GM19240 (cell line): ENCODE measurements around the gene HDAC9.

Source experiments
- DNase-seq: peaks from one replicate; pipeline ENCODE4 v3.0.0; 2011; ENCODE audit warnings: low spot score; ENCODE audit not compliant: insufficient read length

HDAC9 gene

DNA sequence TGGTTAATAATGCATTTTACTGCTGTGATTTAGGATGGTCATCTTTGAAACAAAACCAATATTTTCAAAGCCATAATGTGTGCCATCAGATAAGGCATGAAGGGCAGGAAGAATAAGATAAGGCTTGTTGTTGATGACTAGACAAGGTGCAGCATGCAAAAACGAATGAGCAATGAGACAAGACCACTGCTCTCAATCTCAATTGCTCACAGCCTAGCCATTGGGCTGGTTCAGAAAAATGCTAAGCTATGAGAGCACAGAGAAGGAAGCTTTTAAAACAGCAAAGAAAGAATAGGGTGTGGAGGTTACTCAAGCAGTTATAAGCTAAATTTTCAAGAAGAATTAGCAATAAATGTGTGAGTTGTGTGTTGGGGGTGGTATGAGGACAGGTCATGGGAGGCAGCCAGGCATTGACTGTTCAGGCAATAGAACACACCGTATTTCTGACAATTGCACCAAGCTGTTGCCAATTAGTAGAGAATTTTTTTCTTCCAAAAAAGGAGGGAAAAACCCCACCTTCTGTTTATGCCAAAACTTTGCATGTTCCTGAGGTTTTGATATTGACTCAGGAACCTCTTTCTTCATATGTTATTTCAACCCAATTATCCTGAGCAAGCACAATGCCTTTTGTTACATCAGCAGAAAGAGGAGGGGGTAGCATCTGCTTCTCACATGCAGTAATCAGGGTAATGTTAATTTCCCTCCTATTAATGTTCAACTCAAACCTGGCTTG, 276.5 kb downstream of the HDAC9 start:
- no peak for DNase-seq

DNA sequence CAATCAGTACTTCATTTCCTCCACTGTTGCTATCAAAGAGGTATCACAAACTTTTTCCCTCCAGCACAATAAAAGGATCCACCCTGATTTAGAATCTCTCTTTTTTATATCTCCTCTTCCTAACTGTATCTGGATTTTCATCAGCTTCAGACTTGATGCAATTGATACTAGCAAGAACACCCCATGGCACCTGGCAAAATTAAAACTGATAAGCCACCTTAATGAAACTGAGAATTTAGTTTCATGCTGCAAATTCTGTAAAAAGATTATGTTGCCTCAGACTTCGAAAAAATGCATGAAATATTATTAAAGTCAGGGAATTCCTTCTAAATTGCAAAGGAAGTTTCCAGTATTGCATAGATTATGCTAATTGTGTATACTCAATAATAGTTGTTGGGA, 277.0 kb downstream of the HDAC9 start:
- DNase-seq, result no peak

GRCh38 chr7:18777314-18777713, 281.8 kb downstream of the HDAC9 start:
- no peak for DNase-seq

DNA sequence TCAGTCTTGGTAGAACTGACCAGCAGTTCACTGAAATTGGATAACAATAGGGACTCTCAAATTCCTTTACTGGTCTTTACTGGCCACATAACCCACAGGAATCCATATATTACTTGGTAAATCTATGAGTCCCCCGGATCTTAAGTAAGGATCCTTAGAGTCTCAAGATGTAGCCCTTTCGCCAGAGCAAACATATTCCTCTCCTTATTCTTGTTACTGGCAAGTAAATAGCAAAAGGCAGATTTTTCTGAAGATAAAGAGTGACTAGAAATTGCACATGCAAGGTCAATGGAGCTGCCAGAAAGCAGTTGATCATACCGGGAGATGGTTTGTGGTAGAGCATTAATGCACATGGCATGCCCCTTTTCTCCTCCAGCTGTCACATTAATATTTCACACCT, 283.0 kb downstream of the HDAC9 start:
- DNase-seq, result no peak

GRCh38 chr7:18780266-18780665, 284.7 kb downstream of the HDAC9 start:
- DNase-seq, result no peak

GRCh38 chr7:18780938-18781337, 285.4 kb downstream of the HDAC9 start:
- DNase-seq, result no peak

DNA sequence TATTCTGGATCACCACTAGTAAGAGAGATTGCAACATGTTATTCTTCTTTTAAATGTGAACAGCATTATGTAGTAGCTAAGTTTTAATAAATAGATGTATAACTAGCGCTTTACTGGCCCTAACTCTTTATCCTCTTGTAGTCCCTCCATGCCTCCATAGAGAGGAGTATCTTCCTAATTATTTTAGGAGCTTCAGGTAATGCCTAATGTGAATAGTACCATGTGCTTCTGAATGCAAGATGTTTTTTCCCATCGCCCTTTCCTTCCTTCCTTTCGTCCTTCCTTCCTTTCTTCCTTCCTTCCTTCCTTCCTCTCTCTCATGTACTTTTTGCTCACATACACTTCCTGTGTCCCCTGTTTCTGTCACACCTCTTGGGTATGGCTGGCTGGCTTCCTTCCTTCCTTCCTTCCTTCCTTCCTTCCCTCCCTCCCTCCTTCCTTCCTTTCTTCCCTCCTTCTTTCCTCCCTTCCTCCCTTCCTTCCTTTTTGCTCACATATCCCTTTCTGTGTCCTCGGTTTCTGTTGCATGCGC, 290.7 kb downstream of the HDAC9 start:
- no peak for DNase-seq

- DNase-seq, result no peak
These were observed 291.2 kb downstream of the HDAC9 start for GRCh38 chr7:18786796-18787195.

- no peak for DNase-seq
These were observed 292.5 kb downstream of the HDAC9 start for GRCh38 chr7:18788026-18788425.

- DNase-seq, result no peak
These were observed 297.5 kb downstream of the HDAC9 start for GRCh38 chr7:18792871-18793595.

DNA sequence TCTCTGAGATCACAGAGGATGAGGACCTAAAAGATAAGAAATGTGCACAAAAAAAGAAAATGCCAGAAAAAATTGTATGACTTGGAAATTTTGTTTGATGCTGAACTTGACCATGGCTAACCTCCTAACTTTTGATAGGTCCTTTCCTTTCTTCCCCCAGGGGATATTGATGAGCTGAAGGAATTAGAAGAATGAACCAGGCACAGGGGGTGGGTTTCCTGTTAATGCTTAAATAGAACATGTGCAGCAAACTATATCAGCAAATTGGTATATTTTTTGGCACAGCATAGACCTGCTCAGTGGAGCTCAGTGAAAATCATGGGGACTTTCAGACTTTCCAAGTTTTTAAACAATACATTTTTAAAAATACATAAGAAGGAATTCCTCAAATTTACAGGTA, 300.7 kb downstream of the HDAC9 start:
- DNase-seq, result no peak

DNA sequence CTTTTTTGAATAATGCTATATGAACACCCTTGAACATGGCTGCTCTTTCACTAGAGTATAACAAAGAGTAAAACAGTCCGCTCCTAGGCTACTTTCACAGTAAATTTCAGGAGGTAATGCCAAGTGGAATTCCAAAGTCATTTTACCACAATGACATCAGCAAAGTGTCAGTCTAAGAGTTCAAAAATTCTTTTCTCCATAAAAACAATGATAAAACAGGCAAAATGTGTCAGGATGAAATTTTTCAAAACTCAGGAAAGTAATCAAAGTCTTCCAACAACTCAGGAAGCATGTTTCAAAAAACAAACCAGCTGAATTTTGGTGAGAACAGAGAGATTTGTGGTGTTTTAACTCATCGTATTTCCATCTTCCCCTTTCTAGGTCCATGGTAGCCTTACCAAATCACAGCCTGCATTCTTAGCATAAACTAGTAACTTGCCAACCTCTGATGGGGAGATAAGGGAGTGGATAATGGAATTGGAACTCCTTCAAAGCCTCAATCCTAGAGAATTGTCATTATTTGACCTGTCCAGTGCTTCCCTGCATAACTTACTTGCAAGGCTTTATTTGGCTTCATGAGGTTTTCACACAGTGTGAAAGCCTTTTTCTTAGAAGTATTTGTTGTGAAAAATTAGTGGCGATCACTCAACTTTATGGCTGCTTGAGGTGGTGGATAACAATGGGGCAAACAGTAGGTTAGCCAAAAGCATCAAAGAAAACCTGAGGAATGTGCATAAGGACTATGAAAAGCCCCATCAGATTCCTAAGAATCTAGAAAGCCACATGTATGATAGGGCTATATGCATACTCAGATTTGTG, 302.7 kb downstream of the HDAC9 start:
- no peak for DNase-seq

DNA sequence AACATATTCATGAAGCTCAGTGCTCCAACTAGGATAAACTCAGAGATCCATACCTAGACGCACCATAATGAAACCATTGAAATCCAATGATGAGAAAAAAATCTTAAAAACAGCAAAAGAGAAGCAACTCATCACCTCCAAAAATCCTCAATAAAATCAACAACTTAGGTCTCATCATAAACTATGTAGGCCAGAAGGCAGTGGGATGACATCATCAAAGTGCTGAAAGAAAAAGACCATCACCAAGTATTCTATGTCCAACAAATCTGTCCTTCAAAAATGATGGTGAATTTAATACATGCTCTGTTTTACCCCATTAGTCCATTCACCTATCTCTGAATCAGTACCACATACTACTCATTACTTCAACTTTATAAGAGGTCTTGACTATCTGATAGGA, 304.4 kb downstream of the HDAC9 start:
- no peak for DNase-seq

DNA sequence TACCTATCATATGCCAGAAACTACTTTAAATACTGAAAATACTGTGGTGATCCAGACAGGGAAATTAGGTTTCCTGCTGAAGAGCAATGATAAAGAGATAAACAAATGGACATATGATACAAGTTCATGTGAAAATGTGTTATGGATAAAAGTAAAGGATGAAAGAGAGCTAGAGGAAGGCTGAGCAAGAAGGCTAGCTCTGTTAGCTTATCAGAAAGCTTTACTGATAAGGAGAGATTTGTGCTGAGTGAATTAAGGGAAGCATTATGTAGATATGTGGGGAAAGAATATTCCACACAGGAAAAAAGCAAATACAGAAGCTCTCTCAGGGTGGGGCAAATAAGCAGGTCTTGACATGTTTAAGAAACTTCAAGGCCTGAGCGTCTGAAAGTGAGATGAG, 308.4 kb downstream of the HDAC9 start:
- DNase-seq, result no peak

GRCh38 chr7:18806177-18806576, 310.6 kb downstream of the HDAC9 start:
- no peak for DNase-seq

GRCh38 chr7:18808026-18808425, 312.5 kb downstream of the HDAC9 start:
- no peak for DNase-seq

- no peak for DNase-seq
These were observed 319.9 kb downstream of the HDAC9 start for GRCh38 chr7:18815261-18815960.

- DNase-seq, result no peak
These were observed 325.4 kb downstream of the HDAC9 start for GRCh38 chr7:18820981-18821380.

DNA sequence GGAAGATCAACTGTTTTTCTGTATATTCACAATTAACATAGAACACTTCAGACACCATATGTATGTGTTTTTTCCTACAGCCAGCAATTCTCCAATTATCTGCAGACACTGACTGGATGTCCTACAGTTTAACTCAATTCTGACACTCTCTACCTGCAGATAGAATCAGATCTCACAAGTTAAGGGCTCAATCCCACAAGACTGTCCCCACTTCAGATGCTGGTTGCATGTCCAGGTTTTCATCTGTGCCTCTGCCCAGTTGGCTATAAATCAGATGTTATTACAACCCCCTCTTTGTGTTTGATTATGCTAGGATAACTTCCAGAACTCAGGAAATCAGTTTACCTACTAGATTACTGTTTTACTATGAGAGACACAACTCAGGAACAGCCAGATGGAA, 326.0 kb downstream of the HDAC9 start:
- no peak for DNase-seq

- no peak for DNase-seq
These were observed 328.6 kb downstream of the HDAC9 start for GRCh38 chr7:18824157-18824556.

GRCh38 chr7:18828260-18828993, 332.9 kb downstream of the HDAC9 start:
- DNase-seq, result no peak
